ENCODE data around the gene HIPK3. TPM values are rescaled to one million over a fixed set of nuclear protein-coding genes. Genes with fewer than 3 reads are reported as not detected.

HIPK3 gene
- total RNA-seq, 1 donor from 2014 or later = 83.0 TPM

- Mint-ChIP-seq H3K4me1 (ENCODE audit: low read depth) (peaks cover 9% of the 10 kb centered on the region), H3K36me3 (ENCODE audit: low read depth) (peaks cover 4% of the 10 kb centered on the region), H3K4me3 (ENCODE audit: unreplicated experiment) (no peak overlapping the region), H3K27me3 (ENCODE audit: low read depth) (no peaks in the 10 kb centered on the region), H3K9me3 (ENCODE audit: low read depth) (no peaks in the 10 kb centered on the region), H3K27ac (ENCODE audit: unreplicated experiment) (no peak overlapping the region)
- TF ChIP-seq CTCF (IDR thresholded peaks at IDR 0.05) = no peak
- DNase-seq (ENCODE audit: low spot score) = no peak
Observed at GRCh38 chr11:33291004-33291777, 34.0 kb downstream of the HIPK3 start.

- H3K9me3 Mint-ChIP-seq (ENCODE audit: low read depth) = no peaks in the 10 kb centered on the region
- no peaks in the 10 kb centered on the region for H3K27me3 Mint-ChIP-seq (ENCODE audit: low read depth)
- H3K36me3 Mint-ChIP-seq (ENCODE audit: low read depth) = peaks cover 4% of the 10 kb centered on the region
- no peak overlapping the region for H3K27ac Mint-ChIP-seq (ENCODE audit: unreplicated experiment)
- peaks cover 13% of the 10 kb centered on the region for H3K4me1 Mint-ChIP-seq (ENCODE audit: low read depth)
- H3K4me3 Mint-ChIP-seq (ENCODE audit: unreplicated experiment) = no peak overlapping the region
- TF ChIP-seq CTCF (IDR thresholded peaks at IDR 0.05) = no peak
- DNase-seq (ENCODE audit: low spot score) = no peak
Observed at GRCh38 chr11:33292311-33292710, 35.1 kb downstream of the HIPK3 start.

GRCh38 chr11:33294224-33294623 is 37.0 kb downstream of the HIPK3 start:
- peaks cover 6% of the 10 kb centered on the region for H3K9me3 Mint-ChIP-seq (ENCODE audit: low read depth)

GRCh38 chr11:33294797-33295196 is 37.6 kb downstream of the HIPK3 start:
- no peak overlapping the region for H3K27ac Mint-ChIP-seq (ENCODE audit: unreplicated experiment)
- peaks cover 6% of the 10 kb centered on the region for H3K9me3 Mint-ChIP-seq (ENCODE audit: low read depth)
- peaks cover 5% of the 10 kb centered on the region for H3K36me3 Mint-ChIP-seq (ENCODE audit: low read depth)
- H3K27me3 Mint-ChIP-seq (ENCODE audit: low read depth) = no peaks in the 10 kb centered on the region
- no peak for DNase-seq (ENCODE audit: low spot score)
- peaks cover 11% of the 10 kb centered on the region for H3K4me1 Mint-ChIP-seq (ENCODE audit: low read depth)
- no peak for TF ChIP-seq CTCF (IDR thresholded peaks at IDR 0.05)
- H3K4me3 Mint-ChIP-seq (ENCODE audit: unreplicated experiment) = no peak overlapping the region

More at GRCh38 chr11:33294224-33294623, 37.0 kb downstream of the HIPK3 start:
- no peak overlapping the region for H3K4me3 Mint-ChIP-seq (ENCODE audit: unreplicated experiment)
- no peak for TF ChIP-seq CTCF (IDR thresholded peaks at IDR 0.05)
- H3K27me3 Mint-ChIP-seq (ENCODE audit: low read depth) = no peaks in the 10 kb centered on the region
- peaks cover 5% of the 10 kb centered on the region for H3K36me3 Mint-ChIP-seq (ENCODE audit: low read depth)
- DNase-seq (ENCODE audit: low spot score) = no peak
- H3K27ac Mint-ChIP-seq (ENCODE audit: unreplicated experiment) = no peak overlapping the region
- peaks cover 13% of the 10 kb centered on the region for H3K4me1 Mint-ChIP-seq (ENCODE audit: low read depth)

- H3K27ac Mint-ChIP-seq (ENCODE audit: unreplicated experiment) = no peak overlapping the region
- H3K4me1 Mint-ChIP-seq (ENCODE audit: low read depth) = peaks cover 9% of the 10 kb centered on the region
- DNase-seq (ENCODE audit: low spot score) = no peak
- H3K9me3 Mint-ChIP-seq (ENCODE audit: low read depth) = peaks cover 6% of the 10 kb centered on the region
- no peaks in the 10 kb centered on the region for H3K27me3 Mint-ChIP-seq (ENCODE audit: low read depth)
- TF ChIP-seq CTCF (IDR thresholded peaks at IDR 0.05) = no peak
- H3K36me3 Mint-ChIP-seq (ENCODE audit: low read depth) = peaks cover 5% of the 10 kb centered on the region
- no peak overlapping the region for H3K4me3 Mint-ChIP-seq (ENCODE audit: unreplicated experiment)
Observed at GRCh38 chr11:33296695-33297094, 39.5 kb downstream of the HIPK3 start.
